Breast epithelium (tissue), 3 donors: ENCODE measurements around the gene JPT2.

Experiments used
- CTCF ChIP-seq, 3 donors: fragments of 450-650 bp; IDR thresholded peaks; one replicate each; pipeline ENCODE4 v1.5.1; 2016 to 2017; ENCODE audit warnings: antibody characterized with exemption in 3 of 3, mild to moderate bottlenecking in 3 of 3, moderate library complexity in 3 of 3
- POLR2A ChIP-seq: fragments of 450-650 bp; IDR thresholded peaks from one replicate; pipeline ENCODE4 v1.6.1; 2016; ENCODE audit warnings: antibody characterized with exemption, mild to moderate bottlenecking, moderate library complexity

- no peak for TF ChIP-seq CTCF (IDR thresholded peaks at IDR 0.05)
- no peak for TF ChIP-seq POLR2A
Observed at GRCh38 chr16:1670866-1671265, 7.2 kb upstream of the JPT2 start.
